ENCODE measurements around the gene GRIK4. TPM values are rescaled to one million over a fixed set of nuclear protein-coding genes. Genes with fewer than 3 reads are reported as not detected.

The GRIK4 gene
- total RNA-seq, 3 donors from 2014 or later (not counting 1 experiment from before 2014, with no cell fraction given), result 2.2 to 32.3 (median 21.9) TPM

DNA sequence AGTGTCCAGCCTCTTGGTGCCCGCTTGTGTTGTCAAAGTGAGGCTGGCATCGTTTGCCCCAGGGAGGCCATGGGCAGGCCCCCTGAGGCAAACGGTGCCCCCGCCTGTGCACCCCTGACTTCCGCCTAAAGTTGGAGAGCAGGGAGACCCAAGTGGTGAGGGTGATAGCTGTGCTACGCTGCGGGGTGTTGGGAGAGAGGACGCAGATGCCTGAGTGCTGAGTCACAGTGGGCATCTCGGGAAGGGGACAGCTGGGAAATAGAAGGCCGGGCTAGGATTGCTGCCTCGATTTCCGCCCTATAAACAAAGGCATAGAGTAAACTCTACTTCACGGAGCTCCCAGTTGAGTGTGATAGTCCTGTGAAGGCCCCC is 5.8 kb downstream of the GRIK4 start:
- Mint-ChIP-seq H3K36me3 (no peaks in the 10 kb centered on the region), H3K4me1 (peaks cover 0 to 39% of the 10 kb centered on the region in 2 donors), H3K4me3 (no peak overlapping the region), H3K27me3 (ENCODE audit: low read depth in 2 of 2) (peaks cover 3 to 24% of the 10 kb centered on the region in 2 donors), H3K9me3 (no peaks in the 10 kb centered on the region), H3K27ac (peak overlapping the region in 1 of 2 donors; percentile 17)
- intact Hi-C loops (cut with micrococcal nuclease), result no loop called here
- Histone ChIP-seq H3K27me3 (ENCODE audit: control insufficient read depth, insufficient read depth, low read length) (no peaks in the 10 kb centered on the region), H3K4me3 (ENCODE audit: low read length) (no peak overlapping the region), H3K36me3 (ENCODE audit: control insufficient read depth, insufficient read depth, low read length) (no peaks in the 10 kb centered on the region), H3K4me1 (ENCODE audit: control insufficient read depth, insufficient read depth, low read length) (no peaks in the 10 kb centered on the region), H3K9me3 (ENCODE audit: control insufficient read depth, insufficient read depth, low read length) (no peaks in the 10 kb centered on the region), H3K27ac (ENCODE audit: low read length) (no peak overlapping the region)
- no peak for DNase-seq
- 76% methylated on average over 13 of the region's 13 CpGs for WGBS (ENCODE audit: insufficient coverage)
- ATAC-seq, result no peak
- TF ChIP-seq, protein P1, sequence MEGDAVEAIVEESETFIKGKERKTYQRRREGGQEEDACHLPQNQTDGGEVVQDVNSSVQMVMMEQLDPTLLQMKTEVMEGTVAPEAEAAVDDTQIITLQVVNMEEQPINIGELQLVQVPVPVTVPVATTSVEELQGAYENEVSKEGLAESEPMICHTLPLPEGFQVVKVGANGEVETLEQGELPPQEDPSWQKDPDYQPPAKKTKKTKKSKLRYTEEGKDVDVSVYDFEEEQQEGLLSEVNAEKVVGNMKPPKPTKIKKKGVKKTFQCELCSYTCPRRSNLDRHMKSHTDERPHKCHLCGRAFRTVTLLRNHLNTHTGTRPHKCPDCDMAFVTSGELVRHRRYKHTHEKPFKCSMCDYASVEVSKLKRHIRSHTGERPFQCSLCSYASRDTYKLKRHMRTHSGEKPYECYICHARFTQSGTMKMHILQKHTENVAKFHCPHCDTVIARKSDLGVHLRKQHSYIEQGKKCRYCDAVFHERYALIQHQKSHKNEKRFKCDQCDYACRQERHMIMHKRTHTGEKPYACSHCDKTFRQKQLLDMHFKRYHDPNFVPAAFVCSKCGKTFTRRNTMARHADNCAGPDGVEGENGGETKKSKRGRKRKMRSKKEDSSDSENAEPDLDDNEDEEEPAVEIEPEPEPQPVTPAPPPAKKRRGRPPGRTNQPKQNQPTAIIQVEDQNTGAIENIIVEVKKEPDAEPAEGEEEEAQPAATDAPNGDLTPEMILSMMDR (IDR thresholded peaks at IDR 0.05), result no peak

GRCh38 chr11:120517801-120518291 is 6.3 kb downstream of the GRIK4 start:
- TF ChIP-seq, protein P1 (IDR thresholded peaks at IDR 0.05), result no peak
- Mint-ChIP-seq H3K4me1 (peaks cover 0 to 40% of the 10 kb centered on the region in 2 donors), H3K4me3 (no peak overlapping the region), H3K9me3 (no peaks in the 10 kb centered on the region), H3K36me3 (no peaks in the 10 kb centered on the region), H3K27ac (peak overlapping the region in 1 of 2 donors; percentile 17), H3K27me3 (ENCODE audit: low read depth in 2 of 2) (peaks cover 3 to 24% of the 10 kb centered on the region in 2 donors)
- Histone ChIP-seq H3K27me3 (ENCODE audit: control insufficient read depth, insufficient read depth, low read length) (no peaks in the 10 kb centered on the region), H3K36me3 (ENCODE audit: control insufficient read depth, insufficient read depth, low read length) (no peaks in the 10 kb centered on the region), H3K27ac (ENCODE audit: low read length) (no peak overlapping the region), H3K4me1 (ENCODE audit: control insufficient read depth, insufficient read depth, low read length) (no peaks in the 10 kb centered on the region), H3K9me3 (ENCODE audit: control insufficient read depth, insufficient read depth, low read length) (no peaks in the 10 kb centered on the region), H3K4me3 (ENCODE audit: low read length) (no peak overlapping the region)
- ATAC-seq (no peak), DNase-seq (no peak)
- intact Hi-C loops (cut with micrococcal nuclease), result no loop called here
- WGBS (ENCODE audit: insufficient coverage), result 88% methylated on average over 7 of the region's 7 CpGs

DNA sequence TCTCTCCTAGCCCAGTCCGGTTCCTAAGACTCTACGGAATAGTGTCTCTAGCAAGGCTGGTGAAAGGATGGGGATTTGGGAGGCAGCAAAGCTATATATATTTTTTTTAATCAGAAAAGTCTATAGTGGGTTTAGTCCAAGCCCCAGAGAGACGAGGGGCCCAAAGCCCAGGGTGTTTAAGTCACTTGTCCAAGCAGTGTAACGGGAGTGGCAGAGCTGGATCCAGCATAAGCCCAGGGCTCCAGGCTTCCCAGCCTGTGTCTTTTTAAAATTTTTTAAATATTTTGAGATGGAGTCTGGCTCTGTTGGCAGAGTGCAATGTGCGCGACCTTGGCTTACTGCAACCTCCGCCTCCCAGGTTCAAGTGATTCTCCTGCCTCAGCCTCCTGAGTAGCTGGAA is 6.8 kb downstream of the GRIK4 start:
- Mint-ChIP-seq H3K9me3 (no peaks in the 10 kb centered on the region), H3K36me3 (no peaks in the 10 kb centered on the region), H3K27me3 (ENCODE audit: low read depth in 2 of 2) (peaks cover 3 to 24% of the 10 kb centered on the region in 2 donors), H3K4me1 (peaks cover 0 to 43% of the 10 kb centered on the region in 2 donors), H3K4me3 (no peak overlapping the region), H3K27ac (no peak overlapping the region)
- Histone ChIP-seq H3K4me3 (ENCODE audit: low read length) (no peak overlapping the region), H3K4me1 (ENCODE audit: control insufficient read depth, insufficient read depth, low read length) (no peaks in the 10 kb centered on the region), H3K9me3 (ENCODE audit: control insufficient read depth, insufficient read depth, low read length) (no peaks in the 10 kb centered on the region), H3K27me3 (ENCODE audit: control insufficient read depth, insufficient read depth, low read length) (no peaks in the 10 kb centered on the region), H3K36me3 (ENCODE audit: control insufficient read depth, insufficient read depth, low read length) (no peaks in the 10 kb centered on the region), H3K27ac (ENCODE audit: low read length) (no peak overlapping the region)
- WGBS (ENCODE audit: insufficient coverage), result 95% methylated on average over 7 of the region's 7 CpGs
- TF ChIP-seq, protein P1 (IDR thresholded peaks at IDR 0.05), result no peak
- DNase-seq, result no peak
- no peak for ATAC-seq
- intact Hi-C loops (cut with micrococcal nuclease), result no loop called here

GRCh38 chr11:120519474-120519873 is 7.9 kb downstream of the GRIK4 start:
- H3K27ac Mint-ChIP-seq, result no peak overlapping the region
- Histone ChIP-seq H3K27me3 (ENCODE audit: control insufficient read depth, insufficient read depth, low read length) (no peaks in the 10 kb centered on the region), H3K4me1 (ENCODE audit: control insufficient read depth, insufficient read depth, low read length) (no peaks in the 10 kb centered on the region), H3K27ac (ENCODE audit: low read length) (no peak overlapping the region), H3K36me3 (ENCODE audit: control insufficient read depth, insufficient read depth, low read length) (no peaks in the 10 kb centered on the region), H3K9me3 (ENCODE audit: control insufficient read depth, insufficient read depth, low read length) (no peaks in the 10 kb centered on the region), H3K4me3 (ENCODE audit: low read length) (no peak overlapping the region)
- ATAC-seq (no peak), DNase-seq (no peak)
- peaks cover 3 to 24% of the 10 kb centered on the region in 2 donors for H3K27me3 Mint-ChIP-seq (ENCODE audit: low read depth in 2 of 2)
- 87% methylated on average over 3 of the region's 3 CpGs for WGBS (ENCODE audit: insufficient coverage)
- no peak overlapping the region for H3K4me3 Mint-ChIP-seq
- TF ChIP-seq, protein P1 (IDR thresholded peaks at IDR 0.05), result no peak
- H3K9me3 Mint-ChIP-seq, result no peaks in the 10 kb centered on the region
- H3K36me3 Mint-ChIP-seq, result no peaks in the 10 kb centered on the region
- intact Hi-C loops (cut with micrococcal nuclease), result no loop called here
- peaks cover 0 to 38% of the 10 kb centered on the region in 2 donors for H3K4me1 Mint-ChIP-seq

Data from natural killer cell (primary cell).